ENCODE measurements around the gene PTPRQ. TPM values are rescaled to one million over a fixed set of nuclear protein-coding genes. Genes with fewer than 3 reads are reported as not detected.

The PTPRQ gene
- total RNA-seq, 6 experiments from 2014 or later = 0.12 to 0.81 (median 0.22) TPM; not detected in 1

GRCh38 chr12:80406253-80406652 lies 37.8 kb upstream of the PTPRQ start:
- DNase-seq = no peak
- Histone ChIP-seq H3K9me3 (no peaks in the 10 kb centered on the region), H3K4me1 (no peaks in the 10 kb centered on the region), H3K4me3 (no peak overlapping the region), H3K27ac (no peak overlapping the region), H3K36me3 (no peaks in the 10 kb centered on the region), H3K27me3 (no peaks in the 10 kb centered on the region)
- no peak for TF ChIP-seq CTCF (IDR thresholded peaks at IDR 0.05)
- TF ChIP-seq POLR2A (IDR thresholded peaks at IDR 0.05) = no peak
- ATAC-seq = no peak
- intact Hi-C loops (cut with DNase I) = no loop called here

GRCh38 chr12:80411787-80412186 lies 32.2 kb upstream of the PTPRQ start:
- Histone ChIP-seq H3K4me3 (no peak overlapping the region), H3K27ac (no peak overlapping the region), H3K36me3 (no peaks in the 10 kb centered on the region), H3K4me1 (no peaks in the 10 kb centered on the region), H3K9me3 (no peaks in the 10 kb centered on the region), H3K27me3 (no peaks in the 10 kb centered on the region)
- DNase-seq (no peak), ATAC-seq (no peak)
- WGBS (ENCODE audit: insufficient coverage, low coverage, low lambda C conversion rate, missing lambda C conversion rate) = 27% methylated on average over 3 of the region's 3 CpGs
- no peak for TF ChIP-seq POLR2A (IDR thresholded peaks at IDR 0.05)
- no peak for TF ChIP-seq CTCF (IDR thresholded peaks at IDR 0.05)
- intact Hi-C loops (cut with DNase I) = no loop called here

GRCh38 chr12:80412343-80412953 lies 31.6 kb upstream of the PTPRQ start:
- Histone ChIP-seq H3K9me3 (no peaks in the 10 kb centered on the region), H3K27me3 (no peaks in the 10 kb centered on the region), H3K36me3 (no peaks in the 10 kb centered on the region), H3K4me3 (no peak overlapping the region), H3K27ac (no peak overlapping the region), H3K4me1 (no peaks in the 10 kb centered on the region)
- WGBS (ENCODE audit: insufficient coverage, low coverage, low lambda C conversion rate, missing lambda C conversion rate) = under 1% methylated on average over 3 of the region's 3 CpGs
- TF ChIP-seq POLR2A (IDR thresholded peaks at IDR 0.05) (no peak), CTCF (IDR thresholded peaks at IDR 0.05) (peak; percentile 65 to 85 (median 81))
- DNase-seq (no peak), ATAC-seq (peak; percentile 82 to 87 (median 85))
- intact Hi-C loops (cut with DNase I) = no loop called here

DNA sequence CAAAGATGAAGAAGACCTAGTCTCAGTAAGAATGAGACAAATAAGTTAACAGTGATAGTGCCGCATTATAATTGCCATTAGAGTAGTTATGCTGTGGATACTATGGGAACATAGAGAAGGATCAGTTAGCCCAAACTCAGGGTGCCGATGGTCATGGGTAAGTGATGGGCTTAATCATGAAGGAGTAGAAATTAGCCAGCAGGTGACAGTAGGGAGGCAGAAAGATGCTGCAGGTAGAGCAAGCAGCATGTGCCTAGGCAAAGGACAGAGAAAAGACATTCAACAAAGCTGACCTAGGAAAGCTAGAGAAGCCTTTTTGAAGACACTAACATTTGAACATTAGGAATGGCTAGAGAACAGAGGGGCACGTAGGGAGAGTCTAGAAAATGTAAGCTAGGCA lies 30.6 kb upstream of the PTPRQ start:
- Histone ChIP-seq H3K27me3 (no peaks in the 10 kb centered on the region), H3K36me3 (no peaks in the 10 kb centered on the region), H3K9me3 (no peaks in the 10 kb centered on the region), H3K27ac (no peak overlapping the region), H3K4me1 (no peaks in the 10 kb centered on the region), H3K4me3 (no peak overlapping the region)
- TF ChIP-seq POLR2A (IDR thresholded peaks at IDR 0.05) (no peak), CTCF (IDR thresholded peaks at IDR 0.05) (no peak)
- DNase-seq = no peak
- intact Hi-C loops (cut with DNase I) = no loop called here
- whole genome bisulfite sequencing (ENCODE audit: insufficient coverage, low coverage, low lambda C conversion rate, missing lambda C conversion rate) = 75% methylated on average over 3 of the region's 3 CpGs
- ATAC-seq = no peak

DNA sequence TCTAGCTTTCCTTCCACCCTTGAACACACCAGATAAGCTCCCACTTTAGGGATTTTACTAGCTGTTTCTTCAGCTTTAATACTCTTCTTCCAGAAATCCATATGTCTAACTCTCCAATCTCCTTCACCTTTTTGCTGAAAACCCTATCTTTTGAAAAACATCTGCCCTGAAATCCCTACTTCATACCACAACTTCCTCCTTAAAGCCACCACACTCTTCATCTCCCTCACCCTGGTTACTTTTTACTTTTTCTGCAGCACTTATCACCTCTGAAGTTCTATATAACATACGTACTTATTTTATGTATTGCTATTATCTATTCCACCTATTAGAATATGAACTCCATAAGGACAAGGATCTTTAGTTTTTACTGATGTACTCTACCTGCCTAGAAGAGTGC lies 28.6 kb upstream of the PTPRQ start:
- H3K36me3 ChIP-seq = no peaks in the 10 kb centered on the region
- H3K9me3 ChIP-seq = no peaks in the 10 kb centered on the region
- no peaks in the 10 kb centered on the region for H3K4me1 ChIP-seq
- H3K27me3 ChIP-seq = no peaks in the 10 kb centered on the region
- DNase-seq (no peak), ATAC-seq (no peak)
- H3K27ac ChIP-seq = no peak overlapping the region
- WGBS (ENCODE audit: insufficient coverage, low coverage, low lambda C conversion rate, missing lambda C conversion rate) = 26% methylated on average over 1 of the region's 1 CpG
- TF ChIP-seq CTCF (IDR thresholded peaks at IDR 0.05) = no peak
- TF ChIP-seq POLR2A (IDR thresholded peaks at IDR 0.05) = no peak
- no peak overlapping the region for H3K4me3 ChIP-seq
- intact Hi-C loops (cut with DNase I) = no loop called here

Measured in right lobe of liver (tissue), 6 donors.